K562 (cell line): ENCODE results near the gene DOK1. TPM values are rescaled to one million over a fixed set of nuclear protein-coding genes. Genes with fewer than 3 reads are reported as not detected.
A peak's percentile ranks its signal among the peaks of the same experiment; 100 is the strongest.

ENCODE experiments used
- BHLHE40 ChIP-seq: IDR thresholded peaks from 2 replicates; pipeline ENCODE4 v1.6.1; 2011; ENCODE audit warnings: low read length, improper control_type of control experiment
- GABPB1 ChIP-seq: sonication (generic); formaldehyde crosslinking; IDR thresholded peaks from 2 replicates; pipeline ENCODE4 v1.8.0; 2022; ENCODE audit warnings: mild to moderate bottlenecking, missing genetic modification reagents
- NR2C2 ChIP-seq, 2 experiments: fragments of 200-800 bp in 1 of 2; sonication (Bioruptor generic) in 1 of 2; sonication (generic) in 1 of 2; formaldehyde crosslinking in 1 of 2; IDR thresholded peaks; 2 replicates each; pipeline versions ENCODE4 v1.6.1 to v1.8.0; 2016 to 2022; ENCODE audit warnings: mild to moderate bottlenecking in 1 of 2, missing compliant biosample characterization in 1 of 2, missing genetic modification characterization in 1 of 2, missing genetic modification reagents in 1 of 2
- PCBP2 ChIP-seq: fragments of 200-400 bp; formaldehyde crosslinking; IDR thresholded peaks from 2 replicates; pipeline ENCODE4 v1.6.1; 2018; ENCODE audit warnings: low read length, low read depth, mild to moderate bottlenecking, moderate library complexity; ENCODE audit not compliant: poor library complexity, severe bottlenecking
- ZBTB8A ChIP-seq: fragments of 450-650 bp; IDR thresholded peaks from 2 replicates; pipeline ENCODE4 v1.6.1; 2018; ENCODE audit warnings: mild to moderate bottlenecking, moderate library complexity; ENCODE audit not compliant: partially characterized antibody
- polyA plus RNA-seq, 8 experiments: library from polyadenylated mRNA; depleted of rRNA in 4 of 8; stranded (reverse) in 5 of 8; unstranded in 3 of 8; fragments of >200 nt; fragmentation: Nextera tagmentation in 2 of 8; fragmentation: Illumina TruSeq in 1 of 8; extraction: Ambion mirVana in 2 of 8; extraction: Trizol in 1 of 8; gene quantifications; 2 replicates each; pipeline versions ENCODE4 v1.2.1 to v1.2.3, GENCODE V29; 2011 to 2014; ENCODE audit warnings: inconsistent platforms in 1 of 8, missing spikeins in 1 of 8
- total RNA-seq, 7 experiments: library from RNA; depleted of rRNA in 6 of 7; stranded (reverse); fragments of >200 nt in 6 of 7; fragmentation: Illumina TruSeq in 2 of 7; extraction: Trizol in 2 of 7; gene quantifications; 2 replicates each; pipeline versions ENCODE4 v1.2.1 to v1.2.3, GENCODE V29; 2011 to 2021; ENCODE audit warnings: low replicate concordance in 1 of 7
- TF ChIP-seq, protein P1 (sequence below), 2 experiments: fragments of 450-650 bp; formaldehyde crosslinking in 1 of 2; IDR thresholded peaks; 2 replicates each; pipeline versions ENCODE4 v1.4.0 to v1.6.1; 2014 to 2020; ENCODE audit warnings: mild to moderate bottlenecking in 2 of 2, borderline replicate concordance in 1 of 2, low read depth in 1 of 2
- TF ChIP-seq, protein P2 (sequence below): sonication (generic); IDR thresholded peaks from 2 replicates; pipeline ENCODE4 v1.6.1; 2016

Gene DOK1
- total and polyA plus RNA-seq, 9 of the 15 experiments (the other 6 are each of a cell fraction or from before 2014, with no cell fraction given) = 0.59 to 36.4 (median 16.1) TPM

DNA sequence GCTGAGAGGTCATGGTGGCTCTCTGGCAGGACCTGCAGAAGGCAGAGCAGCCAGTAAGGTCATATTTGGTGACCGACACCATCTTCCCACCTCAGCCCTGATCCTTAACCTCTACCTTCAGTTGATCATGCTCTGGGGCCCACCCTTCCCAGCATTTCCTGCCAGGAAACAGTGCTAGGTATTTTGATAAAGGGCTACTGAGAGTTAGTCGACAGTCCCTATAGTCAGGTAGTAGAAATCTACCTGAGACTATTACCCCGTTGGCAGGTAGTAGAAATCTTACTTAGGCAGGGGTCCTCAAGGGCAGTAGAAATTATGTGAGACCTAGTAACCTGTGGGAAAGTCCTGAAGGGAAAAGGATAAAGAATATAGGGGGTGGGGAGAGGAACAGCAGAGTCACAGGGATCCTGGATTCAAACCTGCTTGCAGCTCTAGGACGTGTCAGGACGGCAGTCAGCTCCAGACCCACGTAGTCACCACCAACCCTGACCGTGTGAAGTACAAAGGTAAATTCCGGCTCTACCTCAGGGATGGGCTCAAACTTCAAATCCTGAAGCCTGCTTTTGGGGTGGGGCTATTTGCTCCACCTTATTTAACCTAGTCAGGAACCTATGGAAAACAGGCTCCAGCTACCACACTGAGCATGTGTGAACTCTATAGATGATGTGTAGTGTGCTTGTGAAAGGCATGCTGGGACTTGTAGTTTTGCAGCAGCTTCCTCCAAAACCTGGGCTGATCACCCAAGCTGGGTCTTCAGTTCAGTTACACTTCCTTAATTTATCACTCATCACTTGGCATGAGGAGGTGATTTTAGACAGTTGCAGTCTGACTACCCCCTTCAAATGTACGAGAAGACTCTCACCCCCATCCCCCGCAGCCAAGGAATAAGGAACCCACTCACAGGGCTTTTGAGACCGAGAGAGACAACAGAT, 28.5 kb upstream of the DOK1 start, which contains the start of gene DQX1 (continued):
- peak; percentile 60; the same call in 1 of the 2 replicates for TF ChIP-seq NR2C2 (CRISPR knock-in tag; IDR thresholded peaks at IDR 0.05)
- TF ChIP-seq NR2C2 (tag; IDR thresholded peaks at IDR 0.05) = peak; percentile 86
- TF ChIP-seq ZBTB8A = no peak
- TF ChIP-seq, protein P1, sequence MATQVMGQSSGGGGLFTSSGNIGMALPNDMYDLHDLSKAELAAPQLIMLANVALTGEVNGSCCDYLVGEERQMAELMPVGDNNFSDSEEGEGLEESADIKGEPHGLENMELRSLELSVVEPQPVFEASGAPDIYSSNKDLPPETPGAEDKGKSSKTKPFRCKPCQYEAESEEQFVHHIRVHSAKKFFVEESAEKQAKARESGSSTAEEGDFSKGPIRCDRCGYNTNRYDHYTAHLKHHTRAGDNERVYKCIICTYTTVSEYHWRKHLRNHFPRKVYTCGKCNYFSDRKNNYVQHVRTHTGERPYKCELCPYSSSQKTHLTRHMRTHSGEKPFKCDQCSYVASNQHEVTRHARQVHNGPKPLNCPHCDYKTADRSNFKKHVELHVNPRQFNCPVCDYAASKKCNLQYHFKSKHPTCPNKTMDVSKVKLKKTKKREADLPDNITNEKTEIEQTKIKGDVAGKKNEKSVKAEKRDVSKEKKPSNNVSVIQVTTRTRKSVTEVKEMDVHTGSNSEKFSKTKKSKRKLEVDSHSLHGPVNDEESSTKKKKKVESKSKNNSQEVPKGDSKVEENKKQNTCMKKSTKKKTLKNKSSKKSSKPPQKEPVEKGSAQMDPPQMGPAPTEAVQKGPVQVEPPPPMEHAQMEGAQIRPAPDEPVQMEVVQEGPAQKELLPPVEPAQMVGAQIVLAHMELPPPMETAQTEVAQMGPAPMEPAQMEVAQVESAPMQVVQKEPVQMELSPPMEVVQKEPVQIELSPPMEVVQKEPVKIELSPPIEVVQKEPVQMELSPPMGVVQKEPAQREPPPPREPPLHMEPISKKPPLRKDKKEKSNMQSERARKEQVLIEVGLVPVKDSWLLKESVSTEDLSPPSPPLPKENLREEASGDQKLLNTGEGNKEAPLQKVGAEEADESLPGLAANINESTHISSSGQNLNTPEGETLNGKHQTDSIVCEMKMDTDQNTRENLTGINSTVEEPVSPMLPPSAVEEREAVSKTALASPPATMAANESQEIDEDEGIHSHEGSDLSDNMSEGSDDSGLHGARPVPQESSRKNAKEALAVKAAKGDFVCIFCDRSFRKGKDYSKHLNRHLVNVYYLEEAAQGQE (IDR thresholded peaks at IDR 0.05; ENCODE audit: borderline replicate concordance) = no peak
- TF ChIP-seq, protein P1 (CRISPR knock-in tag; IDR thresholded peaks at IDR 0.05; ENCODE audit: low read depth) = no peak
- TF ChIP-seq GABPB1 (CRISPR knock-in tag) = 0 out of 2 replicates have a peak, but pooled peaks have one; percentile 32
- TF ChIP-seq, protein P2, sequence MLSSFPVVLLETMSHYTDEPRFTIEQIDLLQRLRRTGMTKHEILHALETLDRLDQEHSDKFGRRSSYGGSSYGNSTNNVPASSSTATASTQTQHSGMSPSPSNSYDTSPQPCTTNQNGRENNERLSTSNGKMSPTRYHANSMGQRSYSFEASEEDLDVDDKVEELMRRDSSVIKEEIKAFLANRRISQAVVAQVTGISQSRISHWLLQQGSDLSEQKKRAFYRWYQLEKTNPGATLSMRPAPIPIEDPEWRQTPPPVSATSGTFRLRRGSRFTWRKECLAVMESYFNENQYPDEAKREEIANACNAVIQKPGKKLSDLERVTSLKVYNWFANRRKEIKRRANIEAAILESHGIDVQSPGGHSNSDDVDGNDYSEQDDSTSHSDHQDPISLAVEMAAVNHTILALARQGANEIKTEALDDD = no peak
- 0 out of 2 replicates have a peak, but pooled peaks have one; percentile 5 for TF ChIP-seq BHLHE40
- no peak for TF ChIP-seq PCBP2
